ENCODE measurements around the gene HDAC8.

The HDAC8 gene

GRCh38 chrX:72313707-72314641 is 258.7 kb downstream of the HDAC8 start:
- DNase-seq: no peak

- no peak for DNase-seq
These were observed 260.2 kb downstream of the HDAC8 start for GRCh38 chrX:72312311-72312940.

- DNase-seq: no peak
These were observed 263.2 kb downstream of the HDAC8 start for GRCh38 chrX:72309297-72310071.

GRCh38 chrX:72308566-72309296 is 263.9 kb downstream of the HDAC8 start:
- no peak for DNase-seq

DNA sequence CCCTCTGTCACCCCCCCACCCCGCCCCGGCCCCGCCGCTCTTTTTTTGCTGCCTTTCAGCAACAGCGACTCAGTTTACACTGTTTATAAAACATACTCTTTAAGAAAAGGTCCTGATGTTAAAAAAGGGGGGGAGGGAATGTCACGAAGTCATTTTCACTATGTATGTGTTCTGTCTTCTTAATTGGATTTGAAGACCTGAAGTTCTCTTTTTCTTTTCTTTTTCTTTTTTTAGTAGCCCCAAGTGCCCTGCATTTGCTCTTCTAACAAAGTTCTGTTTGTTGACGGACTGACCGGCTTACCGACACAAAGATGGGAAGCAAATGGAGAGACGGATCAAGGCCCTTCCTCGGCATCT is 264.5 kb downstream of the HDAC8 start:
- no peak for DNase-seq

GRCh38 chrX:72307646-72308051 is 265.0 kb downstream of the HDAC8 start:
- DNase-seq: no peak

GRCh38 chrX:72306851-72307645 is 265.6 kb downstream of the HDAC8 start:
- no peak for DNase-seq

DNA sequence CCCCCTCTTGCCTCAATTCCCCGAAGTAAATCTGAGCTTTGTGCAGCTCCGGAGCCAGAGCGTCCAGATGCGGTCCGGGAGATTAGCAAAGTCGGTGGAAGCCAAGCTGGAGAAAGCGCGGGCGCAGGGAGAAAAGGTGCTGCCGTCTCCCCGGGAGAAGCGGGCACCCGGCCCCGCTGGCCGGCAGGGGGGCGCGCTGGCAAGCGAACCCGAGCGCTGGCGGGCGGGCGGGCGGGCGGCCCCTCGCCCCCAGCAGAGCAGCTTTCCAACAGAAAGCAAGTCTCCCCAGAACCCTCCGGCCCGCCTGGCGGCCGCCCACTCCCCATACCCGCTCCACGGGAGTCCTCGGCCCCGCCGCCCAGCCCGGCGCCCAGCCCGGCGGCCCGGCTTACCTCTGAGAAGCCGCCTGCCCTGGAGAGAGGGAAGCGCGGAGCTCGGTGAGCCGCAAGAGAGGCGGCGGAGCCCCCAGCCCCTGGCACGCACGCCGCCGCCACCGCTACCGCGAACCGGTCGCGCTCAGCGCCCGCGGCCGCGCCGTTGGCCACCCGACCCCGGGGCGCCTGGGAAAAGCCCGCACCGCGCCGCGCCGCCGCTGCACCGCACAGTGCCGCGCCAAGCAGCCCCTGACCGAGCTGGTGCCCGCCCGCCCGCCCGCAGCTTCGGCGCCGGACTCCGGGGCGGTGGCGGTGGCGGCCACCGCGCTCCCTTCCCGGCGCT is 266.4 kb downstream of the HDAC8 start:
- no peak for DNase-seq

- no peak for DNase-seq
These were observed 267.2 kb downstream of the HDAC8 start, which contains the start of gene CITED1 for GRCh38 chrX:72305286-72306084. TSS of gene CITED1 (minus strand) at chrX:72305914. CDS start at chrX:72302869, 3,045 bp downstream.

- DNase-seq: no peak
These were observed 267.8 kb downstream of the HDAC8 start for GRCh38 chrX:72304877-72305276.

- no peak for DNase-seq
These were observed 270.9 kb downstream of the HDAC8 start for GRCh38 chrX:72301781-72302180.

DNA sequence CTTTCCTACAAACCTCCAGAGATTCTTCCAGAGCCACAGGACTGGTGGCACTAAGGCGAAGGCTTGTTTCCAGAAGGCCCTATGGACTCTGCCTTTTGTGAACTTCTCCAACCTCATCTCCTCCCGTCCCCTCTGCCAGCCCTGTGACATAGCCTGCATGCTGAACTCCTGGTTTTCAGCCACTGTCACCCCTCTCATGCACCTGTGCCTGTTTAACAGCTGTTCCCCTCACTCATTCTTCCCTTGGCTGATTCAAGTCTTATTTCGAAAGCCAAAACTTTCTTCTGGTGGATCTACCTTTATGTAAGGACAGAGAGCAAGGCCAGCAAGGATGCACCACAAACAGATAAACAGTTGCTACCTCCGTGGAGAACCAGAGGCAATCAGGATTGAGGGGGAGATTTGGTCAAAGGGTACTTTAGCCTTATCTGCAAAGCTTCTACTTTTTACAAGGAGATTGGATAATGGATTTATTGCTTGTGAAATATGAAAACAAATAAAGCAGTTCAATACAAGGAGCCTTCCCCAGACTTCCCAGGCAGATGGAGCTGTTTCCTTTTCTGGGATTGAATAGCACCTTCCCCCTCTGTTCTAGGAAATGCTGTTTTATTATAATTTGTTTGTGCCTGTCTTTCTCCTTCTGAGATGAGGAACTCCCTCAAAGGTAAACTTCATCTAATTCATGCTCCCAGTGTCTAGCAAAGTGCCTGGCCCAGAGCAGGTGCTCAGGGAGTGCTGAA is 272.6 kb downstream of the HDAC8 start:
- DNase-seq: no peak

DNA sequence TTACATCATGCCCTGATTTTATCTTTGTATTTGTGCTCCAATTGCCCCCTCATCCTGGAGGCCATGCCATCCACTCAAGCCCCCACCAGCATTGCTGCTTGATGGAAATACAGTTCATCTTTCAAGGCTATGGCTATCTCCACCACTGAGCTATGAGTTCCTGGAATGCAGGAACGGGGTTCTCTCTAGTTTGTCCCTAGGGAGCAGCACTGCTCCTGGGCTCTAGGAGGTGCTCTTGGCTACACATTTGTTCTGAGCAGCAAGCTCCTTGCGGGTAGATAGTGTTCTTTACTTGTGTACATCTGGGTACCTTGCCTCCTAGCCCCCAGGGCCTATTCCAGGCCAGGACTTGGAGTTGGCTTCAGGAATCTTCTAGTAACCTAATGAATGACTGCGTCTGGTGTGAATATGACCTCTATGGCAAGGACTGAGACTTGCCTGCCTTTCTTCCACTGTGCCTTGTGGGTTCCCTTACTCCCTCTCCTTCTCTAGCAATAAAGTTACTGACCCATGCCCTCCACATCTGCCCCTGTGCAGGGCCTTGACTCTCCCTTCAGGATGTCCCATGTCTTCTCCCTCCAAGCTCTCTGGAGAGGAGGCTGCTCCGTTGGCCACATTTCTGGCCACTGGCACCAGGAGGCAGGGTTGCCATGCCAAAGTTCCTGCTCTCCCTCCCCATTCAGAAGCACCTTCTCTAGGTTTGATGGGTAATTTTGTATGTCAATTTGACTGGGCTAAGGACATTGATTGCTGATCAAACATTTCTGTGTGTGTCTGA is 274.5 kb downstream of the HDAC8 start:
- no peak for DNase-seq

DNA sequence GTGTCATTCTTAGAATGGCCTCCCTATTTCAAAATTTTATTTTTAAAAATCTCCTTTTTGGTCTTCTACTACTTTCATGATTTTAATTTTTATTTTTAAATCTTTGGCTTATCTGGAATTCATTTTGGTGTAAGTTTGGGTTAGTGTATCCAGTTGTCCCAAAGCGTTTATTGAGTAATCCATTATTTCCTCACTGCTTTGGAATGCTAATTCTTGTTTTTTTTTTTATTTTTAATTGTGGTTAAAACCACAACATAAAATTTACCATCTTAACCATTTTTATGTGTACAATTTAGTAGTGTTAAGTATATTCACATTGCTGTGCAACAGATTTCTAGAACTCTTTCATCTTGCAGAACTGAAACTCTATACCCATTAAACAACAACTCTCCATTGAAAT is 275.7 kb downstream of the HDAC8 start:
- no peak for DNase-seq

- no peak for DNase-seq
These were observed 276.9 kb downstream of the HDAC8 start for GRCh38 chrX:72295745-72296144.

DNA sequence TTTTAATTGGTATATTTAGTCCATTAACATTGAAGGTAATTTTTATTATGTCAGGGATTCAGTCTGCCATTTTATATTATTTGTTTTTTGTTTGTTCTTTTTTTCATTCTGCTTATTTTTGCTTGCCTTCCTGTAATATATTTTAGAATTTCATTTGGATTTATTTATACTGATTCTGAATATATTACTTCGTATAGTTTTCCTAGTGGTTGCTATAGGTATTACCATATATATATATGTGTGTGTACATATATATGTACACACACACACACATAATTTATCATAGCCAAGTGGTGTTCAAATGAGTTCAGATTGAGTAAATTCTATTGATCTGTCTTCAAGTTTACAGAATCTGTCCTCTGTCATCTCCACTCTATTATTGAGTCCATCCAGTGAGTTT is 278.1 kb downstream of the HDAC8 start:
- no peak for DNase-seq

GRCh38 chrX:72282302-72282701 is 290.3 kb downstream of the HDAC8 start:
- no peak for DNase-seq

- DNase-seq: no peak
These were observed 292.3 kb downstream of the HDAC8 start for GRCh38 chrX:72280321-72280845.

Data from NCI-H748 treated with DMSO at 0.1 percent for 48 hours (cell line).